ENCODE data around the gene ZC3H12D. TPM values are rescaled to one million over a fixed set of nuclear protein-coding genes. Genes with fewer than 3 reads are reported as not detected.
"Not testable (repeated sequence)": the region's sequence is repeated elsewhere in the genome, so short reads cannot be mapped to it uniquely, and the experiment has no call there.

Gene ZC3H12D
- polyA plus RNA-seq, 3 donors from 2014 or later: not detected

GRCh38 chr6:149496597-149496996 lies 11.8 kb upstream of the ZC3H12D start:
- H3K4me3 Mint-ChIP-seq; H3K27me3 Mint-ChIP-seq (ENCODE audit: low read depth in 3 of 3); H3K27ac Mint-ChIP-seq; H3K4me1 Mint-ChIP-seq; DNase-seq; H3K9me3 Mint-ChIP-seq: not testable (repeated sequence)
- H3K36me3 Mint-ChIP-seq: peaks cover 0 to 10% (median under 1%) of the 10 kb centered on the region in 3 donors

GRCh38 chr6:149495349-149496016 lies 10.7 kb upstream of the ZC3H12D start:
- H3K36me3 Mint-ChIP-seq: peaks cover 0 to 10% (median 0%) of the 10 kb centered on the region in 3 donors
- H3K27ac Mint-ChIP-seq; H3K4me3 Mint-ChIP-seq; H3K9me3 Mint-ChIP-seq; DNase-seq; H3K4me1 Mint-ChIP-seq; H3K27me3 Mint-ChIP-seq (ENCODE audit: low read depth in 3 of 3): not testable (repeated sequence)

GRCh38 chr6:149494810-149495209 lies 10.0 kb upstream of the ZC3H12D start:
- DNase-seq; H3K4me1 Mint-ChIP-seq; H3K27me3 Mint-ChIP-seq (ENCODE audit: low read depth in 3 of 3): not testable (repeated sequence)

GRCh38 chr6:149493761-149494320 lies 9.0 kb upstream of the ZC3H12D start:
- peaks cover 0 to 10% (median 0%) of the 10 kb centered on the region in 3 donors for H3K36me3 Mint-ChIP-seq
- no peaks in the 10 kb centered on the region for H3K4me1 Mint-ChIP-seq
- no peak for DNase-seq
- no peak overlapping the region for H3K4me3 Mint-ChIP-seq
- no peaks in the 10 kb centered on the region for H3K9me3 Mint-ChIP-seq
- no peaks in the 10 kb centered on the region for H3K27me3 Mint-ChIP-seq (ENCODE audit: low read depth in 3 of 3)
- H3K27ac Mint-ChIP-seq: no peak overlapping the region

More at GRCh38 chr6:149494810-149495209, 10.0 kb upstream of the ZC3H12D start:
- not testable (repeated sequence) for H3K27ac Mint-ChIP-seq, H3K4me3 Mint-ChIP-seq, H3K9me3 Mint-ChIP-seq
- H3K36me3 Mint-ChIP-seq: peaks cover 0 to 10% (median 0%) of the 10 kb centered on the region in 3 donors

- Mint-ChIP-seq H3K4me3 (no peak overlapping the region), H3K27ac (no peak overlapping the region), H3K4me1 (no peaks in the 10 kb centered on the region), H3K36me3 (peaks cover 0 to 10% (median 0%) of the 10 kb centered on the region in 3 donors), H3K27me3 (ENCODE audit: low read depth in 3 of 3) (no peaks in the 10 kb centered on the region), H3K9me3 (no peaks in the 10 kb centered on the region)
- DNase-seq: no peak
Measured at GRCh38 chr6:149492798-149493343, 8.1 kb upstream of the ZC3H12D start.

- DNase-seq: no peak
- no peak overlapping the region for H3K4me3 Mint-ChIP-seq
- peaks cover 0 to 3% (median 0%) of the 10 kb centered on the region in 3 donors for H3K36me3 Mint-ChIP-seq
- no peak overlapping the region for H3K27ac Mint-ChIP-seq
- H3K4me1 Mint-ChIP-seq: peaks cover 6 to 9% of the 10 kb centered on the region in 2 donors
- H3K27me3 Mint-ChIP-seq (ENCODE audit: low read depth in 3 of 3): peaks cover 0 to 4% (median 3%) of the 10 kb centered on the region in 3 donors
- H3K9me3 Mint-ChIP-seq: no peaks in the 10 kb centered on the region
Measured at GRCh38 chr6:149489967-149490366, 5.2 kb upstream of the ZC3H12D start.

GRCh38 chr6:149488815-149489214 lies 4.0 kb upstream of the ZC3H12D start:
- no peaks in the 10 kb centered on the region for H3K9me3 Mint-ChIP-seq
- H3K27ac Mint-ChIP-seq: no peak overlapping the region
- no peak for DNase-seq
- H3K36me3 Mint-ChIP-seq: no peaks in the 10 kb centered on the region
- H3K27me3 Mint-ChIP-seq (ENCODE audit: low read depth in 3 of 3): peaks cover 0 to 7% (median 7%) of the 10 kb centered on the region in 3 donors
- peaks cover 10 to 19% of the 10 kb centered on the region in 2 donors for H3K4me1 Mint-ChIP-seq
- H3K4me3 Mint-ChIP-seq: no peak overlapping the region

GRCh38 chr6:149487316-149487715 lies 2.5 kb upstream of the ZC3H12D start:
- DNase-seq: no peak
- no peak overlapping the region for H3K27ac Mint-ChIP-seq
- H3K4me1 Mint-ChIP-seq: peaks cover 16 to 34% of the 10 kb centered on the region in 2 donors
- H3K27me3 Mint-ChIP-seq (ENCODE audit: low read depth in 3 of 3): peaks cover 1 to 7% (median 7%) of the 10 kb centered on the region in 3 donors
- no peaks in the 10 kb centered on the region for H3K36me3 Mint-ChIP-seq
- H3K4me3 Mint-ChIP-seq: no peak overlapping the region
- no peaks in the 10 kb centered on the region for H3K9me3 Mint-ChIP-seq

GRCh38 chr6:149483849-149484655 lies 762 bp downstream of the ZC3H12D start:
- Mint-ChIP-seq H3K36me3 (no peaks in the 10 kb centered on the region), H3K9me3 (no peaks in the 10 kb centered on the region), H3K4me3 (peak overlapping the region in 4 of 5 donors; percentile 11 to 83 (median 26)), H3K27ac (peak overlapping the region in 3 of 6 donors; percentile 73 to 90 (median 85)), H3K27me3 (ENCODE audit: low read depth in 3 of 3) (peaks cover 4 to 7% (median 7%) of the 10 kb centered on the region in 3 donors), H3K4me1 (peaks cover 28 to 44% of the 10 kb centered on the region in 2 donors)
- DNase-seq: no peak

- Mint-ChIP-seq H3K27me3 (ENCODE audit: low read depth in 3 of 3) (peaks cover 4 to 11% (median 7%) of the 10 kb centered on the region in 3 donors), H3K36me3 (no peaks in the 10 kb centered on the region), H3K4me3 (peak overlapping the region in 3 of 5 donors; percentile 10 to 83 (median 34)), H3K4me1 (peaks cover 28 to 44% of the 10 kb centered on the region in 2 donors), H3K27ac (peak overlapping the region in 5 of 6 donors; percentile 11 to 90 (median 42)), H3K9me3 (no peaks in the 10 kb centered on the region)
- DNase-seq: no peak
Measured at GRCh38 chr6:149483334-149483725, 1.5 kb downstream of the ZC3H12D start.

- Mint-ChIP-seq H3K36me3 (no peaks in the 10 kb centered on the region), H3K4me3 (peak overlapping the region; percentile 80 to 91 (median 83)), H3K27ac (peak overlapping the region in 5 of 6 donors; percentile 18 to 89 (median 56)), H3K27me3 (ENCODE audit: low read depth in 3 of 3) (peaks cover 4 to 11% (median 7%) of the 10 kb centered on the region in 3 donors), H3K9me3 (no peaks in the 10 kb centered on the region), H3K4me1 (peaks cover 28 to 44% of the 10 kb centered on the region in 2 donors)
- DNase-seq: no peak
Measured at GRCh38 chr6:149482545-149483333, 2.1 kb downstream of the ZC3H12D start.

GRCh38 chr6:149480502-149481280 lies 4.1 kb downstream of the ZC3H12D start:
- H3K4me3 Mint-ChIP-seq: peak overlapping the region; percentile 12 to 80 (median 39)
- peak overlapping the region in 1 of 6 donors; percentile 75 for H3K27ac Mint-ChIP-seq
- peaks cover 28 to 42% of the 10 kb centered on the region in 2 donors for H3K4me1 Mint-ChIP-seq
- peaks cover 3 to 15% (median 4%) of the 10 kb centered on the region in 3 donors for H3K27me3 Mint-ChIP-seq (ENCODE audit: low read depth in 3 of 3)
- no peaks in the 10 kb centered on the region for H3K9me3 Mint-ChIP-seq
- no peaks in the 10 kb centered on the region for H3K36me3 Mint-ChIP-seq
- no peak for DNase-seq

Measured in immature natural killer cell (primary cell).